Activated naive CD8-positive, alpha-beta T cell (primary cell): ENCODE data around the gene AOPEP.

Source experiments
- H3K27ac Mint-ChIP-seq: one replicate; pipeline ENCODE4 v1.8.0; 2021; ENCODE audit warnings: mixed read lengths
- H3K27me3 Mint-ChIP-seq: one replicate; pipeline ENCODE4 v1.8.0; 2021; ENCODE audit warnings: mixed read lengths
- H3K36me3 Mint-ChIP-seq: one replicate; pipeline ENCODE4 v1.8.0; 2021; ENCODE audit warnings: mixed read lengths
- H3K4me1 Mint-ChIP-seq: one replicate; pipeline ENCODE4 v1.8.0; 2021; ENCODE audit warnings: low read depth, mixed read lengths
- H3K4me3 Mint-ChIP-seq: one replicate; pipeline ENCODE4 v1.8.0; 2021; ENCODE audit warnings: mild to moderate bottlenecking, mixed read lengths
- H3K9me3 Mint-ChIP-seq: one replicate; pipeline ENCODE4 v1.8.0; 2021; ENCODE audit warnings: low read depth, mixed read lengths

The AOPEP gene

DNA sequence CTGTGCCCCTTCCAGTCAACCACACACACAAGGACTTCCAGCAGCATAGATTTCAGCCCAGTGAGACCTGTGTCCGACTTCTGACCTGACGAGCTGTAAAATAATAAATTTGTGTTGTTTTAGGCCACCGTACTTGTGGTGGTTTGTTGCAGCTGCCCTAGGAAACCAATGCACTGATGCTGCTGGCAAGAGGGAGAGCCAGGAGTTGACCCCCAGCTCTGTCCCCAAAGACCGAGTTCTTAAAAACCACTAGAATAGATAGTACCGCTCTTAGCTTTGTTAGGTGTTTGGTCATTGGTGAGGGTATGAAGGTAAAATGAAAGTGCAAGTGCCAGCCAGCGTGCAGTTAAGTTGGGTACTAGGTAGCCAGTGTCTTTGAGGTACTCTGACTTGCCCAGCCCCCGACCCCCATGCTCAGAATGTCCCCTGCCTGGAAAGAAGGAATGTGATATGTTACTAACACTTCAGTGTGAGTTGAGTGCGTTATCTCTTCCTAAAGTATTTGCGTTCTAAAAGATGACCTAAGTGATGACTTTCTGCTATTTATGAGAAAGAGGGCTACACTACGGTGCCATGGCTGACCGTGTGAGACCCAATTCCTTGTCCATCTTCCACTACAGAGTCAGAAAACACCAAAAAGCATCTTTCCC, 185.6 kb downstream of the AOPEP start:
- Mint-ChIP-seq H3K4me1 (no peaks in the 10 kb centered on the region), H3K4me3 (no peak overlapping the region), H3K27ac (no peak overlapping the region), H3K27me3 (no peaks in the 10 kb centered on the region), H3K36me3 (peaks cover 3% of the 10 kb centered on the region), H3K9me3 (no peaks in the 10 kb centered on the region)

DNA sequence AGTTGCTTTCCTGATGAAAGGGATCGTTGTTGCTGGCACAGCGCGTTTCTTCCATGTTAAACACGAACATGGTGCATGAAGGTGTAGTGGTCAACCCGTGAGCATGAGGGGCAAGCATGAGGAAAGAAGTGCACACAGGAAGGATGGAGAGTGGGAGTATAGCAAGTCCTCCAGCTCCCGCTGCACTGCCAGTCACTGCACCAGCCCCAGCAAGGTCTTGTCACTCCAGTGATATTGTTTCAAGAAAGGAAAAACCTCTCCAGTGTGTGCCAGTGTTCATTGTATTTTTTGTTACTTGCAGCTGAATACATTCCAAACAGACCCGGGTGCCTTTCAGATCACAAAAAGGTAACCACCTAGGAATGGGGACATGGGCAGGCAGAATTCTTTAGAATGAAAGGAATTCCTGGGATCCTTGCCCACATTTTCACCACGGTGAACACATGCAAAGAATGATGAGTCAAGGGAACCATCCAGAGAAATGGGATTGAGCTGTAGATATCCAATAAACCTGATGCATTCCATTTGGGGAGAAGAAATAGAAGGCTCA, 186.3 kb downstream of the AOPEP start:
- Mint-ChIP-seq H3K9me3 (no peaks in the 10 kb centered on the region), H3K36me3 (peaks cover 3% of the 10 kb centered on the region), H3K4me3 (no peak overlapping the region), H3K27me3 (no peaks in the 10 kb centered on the region), H3K27ac (no peak overlapping the region), H3K4me1 (no peaks in the 10 kb centered on the region)

DNA sequence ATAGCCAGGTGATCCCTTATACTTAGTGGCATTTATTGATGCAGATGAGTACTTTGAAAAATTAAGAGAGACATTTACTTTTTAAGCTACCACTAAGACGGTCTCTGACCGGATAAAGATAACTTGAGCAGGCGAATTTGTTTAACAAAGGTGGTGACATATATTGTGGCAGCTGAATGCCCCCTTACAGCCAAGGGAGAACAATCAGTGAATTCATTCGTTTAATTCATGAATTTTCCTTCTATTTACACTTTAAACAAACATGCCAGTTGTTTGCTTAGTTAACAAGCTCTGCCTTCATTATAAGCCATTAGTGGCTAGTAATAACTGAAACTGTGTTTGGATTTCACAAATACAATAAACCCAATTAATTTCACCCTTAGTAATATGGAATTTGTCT, 187.1 kb downstream of the AOPEP start:
- H3K36me3 Mint-ChIP-seq, result peaks cover 3% of the 10 kb centered on the region
- H3K27ac Mint-ChIP-seq, result no peak overlapping the region

DNA sequence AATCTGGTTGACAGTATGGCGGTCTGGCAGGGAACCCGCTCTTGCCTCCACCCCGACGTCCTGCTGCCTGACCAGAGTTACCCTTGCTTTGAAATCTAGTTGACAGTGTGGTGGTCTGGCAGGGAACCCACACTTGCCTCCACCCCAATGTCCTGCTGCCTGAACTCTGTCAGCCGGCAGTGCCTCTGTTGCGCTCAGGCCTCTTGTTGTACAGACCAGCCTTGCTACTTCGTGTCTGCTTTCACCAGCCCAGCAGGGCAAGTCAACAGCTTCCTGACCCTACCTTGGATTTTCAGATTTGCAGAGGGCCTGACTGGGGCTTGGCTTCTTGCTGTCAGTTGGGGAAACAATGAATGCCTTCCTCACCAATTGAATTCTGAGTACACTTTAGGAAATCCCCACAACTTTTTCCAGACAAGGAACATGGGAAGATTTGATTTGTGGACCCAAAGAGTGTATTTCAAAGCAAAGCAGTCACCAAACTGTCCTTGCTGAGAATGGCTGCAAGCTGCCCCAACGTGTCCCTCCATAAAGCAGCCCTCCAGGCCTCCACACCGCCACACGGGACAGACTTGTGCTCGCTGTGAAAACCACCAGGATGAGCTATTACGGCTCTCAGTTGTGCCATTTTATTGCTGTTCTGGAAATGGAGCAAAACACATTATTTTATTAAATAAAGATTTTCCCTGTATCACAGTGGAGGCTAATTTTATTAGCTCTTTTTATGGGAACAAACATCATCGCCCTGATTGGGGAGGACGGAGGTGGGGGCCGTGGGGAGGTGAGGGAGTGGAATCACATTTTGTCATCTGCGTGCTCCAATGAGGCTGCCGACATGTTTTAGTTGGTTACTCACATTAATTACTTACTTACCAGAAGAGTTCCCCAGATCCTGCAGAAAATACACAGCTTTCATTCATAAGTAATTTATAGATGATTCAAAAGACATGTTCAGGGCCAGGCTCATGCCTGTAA, 189.3 kb downstream of the AOPEP start:
- Mint-ChIP-seq H3K4me1 (no peaks in the 10 kb centered on the region), H3K36me3 (no peaks in the 10 kb centered on the region), H3K27ac (no peak overlapping the region), H3K4me3 (no peak overlapping the region), H3K27me3 (no peaks in the 10 kb centered on the region), H3K9me3 (no peaks in the 10 kb centered on the region)

More for the DNA sequence above, 187.1 kb downstream of the AOPEP start:
- no peaks in the 10 kb centered on the region for H3K27me3 Mint-ChIP-seq
- H3K4me1 Mint-ChIP-seq, result no peaks in the 10 kb centered on the region
- H3K9me3 Mint-ChIP-seq, result no peaks in the 10 kb centered on the region
- no peak overlapping the region for H3K4me3 Mint-ChIP-seq

DNA sequence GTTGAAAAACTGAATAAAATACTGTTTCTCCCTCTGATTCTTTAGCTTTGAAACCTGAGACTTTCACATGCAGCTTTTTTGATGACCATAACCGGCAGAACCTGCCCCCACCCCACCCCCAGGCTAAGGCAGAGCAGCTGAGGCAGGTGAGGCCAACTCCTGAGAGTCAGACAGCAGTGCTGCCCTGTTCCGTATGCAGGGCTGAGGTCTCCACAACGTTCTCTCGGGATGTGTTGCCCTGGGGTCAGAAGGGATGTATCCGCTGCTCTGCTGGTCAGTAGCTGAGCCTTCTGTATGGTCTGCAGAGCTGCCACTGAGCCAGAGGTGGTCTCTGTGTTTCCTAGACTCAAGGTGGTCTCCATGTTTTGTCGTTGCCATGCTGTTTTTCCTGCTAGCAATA, 190.5 kb downstream of the AOPEP start:
- Mint-ChIP-seq H3K36me3 (peaks cover 2% of the 10 kb centered on the region), H3K9me3 (no peaks in the 10 kb centered on the region), H3K4me1 (no peaks in the 10 kb centered on the region), H3K27me3 (no peaks in the 10 kb centered on the region), H3K4me3 (no peak overlapping the region), H3K27ac (no peak overlapping the region)

DNA sequence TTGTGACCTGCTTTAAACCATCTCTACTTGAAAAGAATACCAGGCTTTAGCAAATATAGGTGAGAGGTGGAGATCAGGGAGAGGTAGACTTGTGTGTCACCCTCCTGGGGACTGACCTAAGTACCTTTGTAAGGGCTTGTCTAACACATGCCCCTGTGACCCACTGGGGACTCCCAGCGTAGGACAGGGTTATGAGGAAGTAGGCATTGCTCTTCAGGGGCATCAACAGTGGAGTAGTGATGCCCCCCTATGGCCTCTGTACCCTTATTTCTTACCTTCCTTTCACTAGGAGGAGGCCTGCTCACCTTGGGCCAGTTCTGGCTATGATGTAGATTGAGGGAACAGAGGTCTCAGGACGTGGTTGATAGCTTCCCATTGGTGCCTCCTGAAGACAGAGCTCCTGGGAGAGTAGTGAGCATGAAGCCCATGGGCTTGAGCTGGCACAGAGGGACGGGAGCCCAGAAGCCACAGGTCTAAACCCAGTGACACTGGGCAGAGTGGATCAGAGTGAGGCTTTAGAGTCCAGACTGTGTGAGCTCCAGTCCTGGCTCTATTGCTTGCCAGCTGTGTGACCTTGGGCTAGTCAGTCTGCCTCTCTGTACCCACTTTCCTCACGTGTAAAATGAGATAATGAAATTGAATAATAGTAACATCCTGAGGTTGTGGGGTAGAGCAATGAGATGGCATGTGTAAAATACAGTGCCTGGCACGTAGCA, 191.7 kb downstream of the AOPEP start:
- Mint-ChIP-seq H3K4me3 (no peak overlapping the region), H3K4me1 (no peaks in the 10 kb centered on the region), H3K27ac (no peak overlapping the region), H3K9me3 (no peaks in the 10 kb centered on the region), H3K27me3 (no peaks in the 10 kb centered on the region), H3K36me3 (peaks cover 5% of the 10 kb centered on the region)

DNA sequence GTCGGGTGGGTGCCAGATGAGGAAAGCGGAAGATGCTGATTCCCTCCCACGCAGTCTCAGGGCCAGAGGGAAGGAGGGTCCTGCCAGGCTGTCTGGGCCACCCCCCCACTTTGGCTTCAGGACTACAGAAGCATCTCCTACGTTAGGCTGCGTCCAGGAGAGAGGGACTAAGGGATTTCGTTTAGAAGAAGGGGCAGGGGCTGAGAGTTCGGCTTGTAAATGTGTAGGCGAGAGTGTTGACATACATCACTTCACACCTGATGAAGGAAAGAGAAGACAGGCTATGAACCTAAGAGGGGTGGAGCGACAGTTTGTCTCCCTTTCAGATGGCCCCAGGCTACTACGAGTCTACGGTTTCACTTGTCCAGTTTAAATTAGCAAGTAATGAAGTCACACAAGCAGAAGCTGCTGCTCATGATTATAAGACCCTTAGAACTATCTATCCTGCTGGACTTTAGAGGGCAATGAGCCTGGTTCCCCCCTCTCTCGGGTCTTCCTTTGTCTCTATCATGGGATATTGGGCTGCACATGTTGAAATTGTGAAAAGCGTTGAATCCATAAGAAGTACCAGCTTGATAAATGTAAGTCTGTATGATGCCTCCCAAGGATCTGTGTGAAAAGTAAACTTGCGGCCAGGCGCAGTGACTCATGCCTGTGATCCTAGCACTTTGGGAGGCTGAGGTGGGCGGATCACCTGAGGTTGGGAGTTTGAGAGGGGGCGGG, 193.0 kb downstream of the AOPEP start:
- Mint-ChIP-seq H3K4me1 (no peaks in the 10 kb centered on the region), H3K27ac (no peak overlapping the region), H3K36me3 (peaks cover 5% of the 10 kb centered on the region), H3K27me3 (no peaks in the 10 kb centered on the region), H3K9me3 (no peaks in the 10 kb centered on the region), H3K4me3 (no peak overlapping the region)

DNA sequence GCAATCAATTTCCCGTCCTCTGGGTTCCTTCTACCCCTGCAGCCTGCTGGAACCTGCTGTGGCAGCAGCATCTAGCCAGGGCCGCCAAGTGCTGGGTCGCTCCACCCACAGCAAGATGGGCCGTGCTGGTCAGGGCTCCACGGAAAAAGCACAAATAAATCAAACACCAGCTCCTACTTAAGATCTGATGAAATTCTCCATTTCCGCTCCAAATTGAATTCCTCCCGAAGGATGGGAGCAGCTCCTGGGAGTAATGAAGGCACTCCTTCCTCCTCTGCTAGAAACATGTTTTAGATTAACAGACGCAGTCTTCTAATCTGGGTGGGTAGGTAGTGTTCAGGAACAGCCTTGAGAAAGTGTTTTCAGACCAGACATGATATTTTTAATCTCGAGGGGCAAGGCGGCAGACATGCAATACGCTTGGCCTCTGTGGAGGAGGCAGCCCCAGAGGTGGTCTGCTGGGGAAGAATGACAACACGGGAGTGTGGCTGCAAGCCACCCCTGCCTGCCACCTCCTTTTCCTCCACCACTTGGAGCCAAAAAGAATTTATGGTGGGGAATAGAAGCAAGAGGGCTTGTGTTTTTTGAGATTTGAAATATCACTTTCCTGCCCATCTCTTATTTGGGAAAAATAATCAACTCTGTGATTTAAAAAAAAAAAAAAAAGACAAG, 194.1 kb downstream of the AOPEP start:
- H3K4me3 Mint-ChIP-seq, result no peak overlapping the region
- H3K9me3 Mint-ChIP-seq, result no peaks in the 10 kb centered on the region
- H3K27me3 Mint-ChIP-seq, result no peaks in the 10 kb centered on the region
- no peaks in the 10 kb centered on the region for H3K4me1 Mint-ChIP-seq
- peaks cover 5% of the 10 kb centered on the region for H3K36me3 Mint-ChIP-seq
- H3K27ac Mint-ChIP-seq, result no peak overlapping the region

DNA sequence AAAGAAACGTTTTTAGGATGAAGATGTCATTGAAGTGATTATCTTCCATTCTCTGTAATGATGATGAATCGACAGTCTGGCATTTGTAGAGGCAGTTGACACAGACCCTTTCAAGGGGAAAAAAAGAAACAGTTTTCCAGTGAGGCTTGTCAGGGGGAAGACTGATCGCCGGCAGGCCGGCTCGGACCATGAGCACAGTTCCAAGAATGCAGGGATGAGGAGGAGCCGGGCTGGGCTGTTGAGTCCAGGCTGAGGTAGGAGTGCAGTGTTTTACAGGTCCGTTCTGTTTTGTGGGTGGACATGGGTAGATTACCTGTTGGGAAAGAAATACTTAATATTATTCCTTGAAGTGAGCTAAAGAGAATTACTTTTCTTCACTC, 194.6 kb downstream of the AOPEP start:
- no peaks in the 10 kb centered on the region for H3K27me3 Mint-ChIP-seq
- no peaks in the 10 kb centered on the region for H3K9me3 Mint-ChIP-seq
- H3K4me3 Mint-ChIP-seq, result no peak overlapping the region
- peaks cover 5% of the 10 kb centered on the region for H3K36me3 Mint-ChIP-seq
- H3K27ac Mint-ChIP-seq, result no peak overlapping the region
- no peaks in the 10 kb centered on the region for H3K4me1 Mint-ChIP-seq

DNA sequence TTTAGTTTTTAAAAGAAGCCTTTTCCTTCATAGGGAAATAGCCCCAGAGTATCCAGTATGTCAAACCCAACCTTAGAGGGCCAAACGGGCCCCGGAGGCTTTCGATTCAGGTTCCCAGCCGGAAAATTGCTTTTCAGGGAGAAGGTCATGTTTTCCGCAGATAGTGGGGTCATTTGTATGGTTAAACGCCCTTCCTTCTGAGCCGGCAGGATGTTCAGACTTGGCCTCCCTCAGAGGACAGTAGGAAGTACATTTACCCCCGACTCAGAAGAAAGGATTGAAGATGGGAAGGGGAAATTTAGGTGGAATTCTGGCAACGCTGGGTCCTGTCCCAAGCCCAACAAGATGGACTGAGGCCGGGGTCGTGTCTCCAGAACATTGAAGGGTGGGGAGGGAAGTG, 195.2 kb downstream of the AOPEP start:
- Mint-ChIP-seq H3K27ac (no peak overlapping the region), H3K9me3 (no peaks in the 10 kb centered on the region), H3K36me3 (peaks cover 5% of the 10 kb centered on the region), H3K4me1 (no peaks in the 10 kb centered on the region), H3K27me3 (no peaks in the 10 kb centered on the region), H3K4me3 (no peak overlapping the region)

DNA sequence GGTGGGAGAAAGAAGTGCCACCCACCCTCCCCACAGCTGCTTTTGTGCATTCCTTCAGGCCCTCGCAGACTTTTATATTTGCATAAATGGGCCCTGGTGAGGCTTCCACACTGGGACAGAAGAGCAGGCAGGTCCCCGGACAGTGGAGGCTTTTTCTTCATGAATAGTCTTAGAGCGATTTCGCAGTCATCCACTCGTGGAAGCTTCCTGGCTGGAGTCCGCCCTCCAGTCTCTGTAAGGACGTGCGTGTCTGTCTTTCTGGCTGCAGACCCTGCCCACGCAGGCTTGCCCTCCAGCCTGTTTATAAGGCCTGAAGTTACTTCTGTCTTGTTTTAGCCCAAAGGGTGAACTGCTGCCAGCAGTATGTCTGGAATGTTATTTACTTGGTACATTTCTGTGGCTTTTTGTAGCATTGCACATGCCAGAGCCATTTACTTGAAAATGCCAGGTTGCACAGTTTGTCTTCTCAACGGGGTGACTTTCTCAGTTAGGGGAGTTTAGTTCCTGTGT, 195.7 kb downstream of the AOPEP start:
- H3K4me3 Mint-ChIP-seq, result no peak overlapping the region
- H3K27me3 Mint-ChIP-seq, result no peaks in the 10 kb centered on the region
- H3K9me3 Mint-ChIP-seq, result no peaks in the 10 kb centered on the region
- H3K4me1 Mint-ChIP-seq, result no peaks in the 10 kb centered on the region
- no peak overlapping the region for H3K27ac Mint-ChIP-seq
- H3K36me3 Mint-ChIP-seq, result peaks cover 5% of the 10 kb centered on the region

DNA sequence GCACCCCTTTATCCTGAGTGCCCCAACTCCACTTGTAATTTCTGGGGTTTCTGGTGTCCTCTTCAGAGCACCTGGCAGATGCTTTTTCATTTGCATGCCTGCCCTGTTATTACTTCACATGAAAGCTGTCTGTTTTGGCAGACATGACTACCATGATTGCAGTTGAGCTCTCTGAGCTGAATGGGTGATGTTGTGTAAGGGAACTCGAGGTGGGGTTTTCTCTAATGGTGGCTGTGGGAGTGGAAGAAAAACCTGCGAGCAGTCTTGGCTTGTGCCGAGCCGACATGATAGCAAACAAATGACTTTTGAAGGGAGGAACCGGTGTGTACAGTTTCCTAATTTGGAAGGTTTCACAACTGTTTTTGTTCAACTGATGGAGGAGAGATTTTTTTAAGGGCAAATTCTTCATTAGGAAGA, 196.2 kb downstream of the AOPEP start:
- H3K27ac Mint-ChIP-seq, result no peak overlapping the region
- no peaks in the 10 kb centered on the region for H3K27me3 Mint-ChIP-seq
- H3K4me1 Mint-ChIP-seq, result no peaks in the 10 kb centered on the region
- H3K4me3 Mint-ChIP-seq, result no peak overlapping the region
- H3K9me3 Mint-ChIP-seq, result no peaks in the 10 kb centered on the region
- H3K36me3 Mint-ChIP-seq, result peaks cover 5% of the 10 kb centered on the region

DNA sequence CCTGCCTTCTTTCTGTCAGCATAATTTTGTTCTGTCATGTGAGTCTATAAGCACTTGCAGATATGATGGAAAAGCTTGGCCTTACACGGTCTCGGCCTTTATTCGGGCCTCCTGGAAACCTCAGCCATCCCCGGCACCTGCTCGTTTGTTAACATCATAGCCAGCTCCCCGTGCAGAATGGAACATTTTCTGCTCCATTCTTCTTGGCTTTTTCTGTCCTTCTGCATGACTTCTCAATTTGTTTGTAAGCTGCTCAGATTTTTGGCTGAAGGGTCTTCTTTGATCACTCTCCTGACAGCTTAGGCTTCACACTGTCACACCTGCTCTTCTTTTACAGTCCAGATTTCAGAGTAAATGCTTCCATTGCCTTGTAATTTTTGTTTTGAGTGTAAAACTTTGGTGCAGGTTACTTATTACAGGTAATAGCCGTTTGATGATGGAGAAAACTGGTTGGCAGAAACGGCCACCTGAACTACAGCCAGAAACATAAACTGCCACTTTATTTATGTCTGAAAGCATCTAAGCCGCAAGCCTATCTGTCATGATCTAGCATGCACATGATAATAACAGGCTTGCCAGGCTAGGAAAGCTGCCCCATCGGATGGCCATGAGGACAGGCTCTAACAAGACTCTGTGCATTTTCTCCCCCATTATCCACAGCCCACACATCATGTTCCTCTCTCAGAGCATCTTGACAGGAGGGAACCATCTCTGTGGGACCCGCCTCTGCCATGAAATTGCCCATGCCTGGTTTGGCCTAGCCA, 197.0 kb downstream of the AOPEP start:
- Mint-ChIP-seq H3K4me1 (no peaks in the 10 kb centered on the region), H3K36me3 (peaks cover 5% of the 10 kb centered on the region), H3K27ac (no peak overlapping the region), H3K27me3 (no peaks in the 10 kb centered on the region), H3K4me3 (no peak overlapping the region), H3K9me3 (no peaks in the 10 kb centered on the region)
